22Rv1 (cell line): Measurements from ENCODE around the gene KLF3.
A peak's percentile ranks its signal among the peaks of the same experiment; 100 is the strongest.

Experiments
- H3K27ac ChIP-seq: fragments of 450-650 bp; 2 replicates; pipeline ENCODE4 v1.5.1; 2017
- ZFX ChIP-seq: fragments of 450-650 bp; IDR thresholded peaks from 2 replicates; pipeline ENCODE4 v1.6.1; 2017; ENCODE audit warnings: antibody characterized with exemption, borderline replicate concordance
- TF ChIP-seq, protein P1 (sequence below): fragments of 450-650 bp; IDR thresholded peaks from 2 replicates; pipeline ENCODE4 v1.5.1; 2017; ENCODE audit warnings: mild to moderate bottlenecking

The KLF3 gene

DNA sequence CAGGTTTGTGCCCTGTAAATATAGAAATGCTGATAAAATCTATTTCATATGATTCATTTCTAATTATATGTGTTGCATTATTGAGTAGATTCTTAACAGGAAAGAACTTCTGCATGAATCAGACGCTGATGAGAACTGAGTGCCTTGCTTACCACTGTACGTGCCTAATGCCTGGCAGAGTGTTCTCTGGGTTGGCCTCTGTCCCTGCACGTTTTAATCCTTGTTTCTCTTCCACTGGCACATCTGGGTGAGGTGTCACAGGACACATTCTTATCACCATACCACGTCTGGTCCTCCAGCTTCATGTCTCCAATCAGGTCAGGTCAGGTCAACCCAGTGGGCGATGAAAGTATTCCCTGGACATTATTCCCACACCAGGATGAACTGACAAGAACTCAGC lies 53.6 kb downstream of the KLF3 start:
- TF ChIP-seq ZFX = no peak
- TF ChIP-seq, protein P1, sequence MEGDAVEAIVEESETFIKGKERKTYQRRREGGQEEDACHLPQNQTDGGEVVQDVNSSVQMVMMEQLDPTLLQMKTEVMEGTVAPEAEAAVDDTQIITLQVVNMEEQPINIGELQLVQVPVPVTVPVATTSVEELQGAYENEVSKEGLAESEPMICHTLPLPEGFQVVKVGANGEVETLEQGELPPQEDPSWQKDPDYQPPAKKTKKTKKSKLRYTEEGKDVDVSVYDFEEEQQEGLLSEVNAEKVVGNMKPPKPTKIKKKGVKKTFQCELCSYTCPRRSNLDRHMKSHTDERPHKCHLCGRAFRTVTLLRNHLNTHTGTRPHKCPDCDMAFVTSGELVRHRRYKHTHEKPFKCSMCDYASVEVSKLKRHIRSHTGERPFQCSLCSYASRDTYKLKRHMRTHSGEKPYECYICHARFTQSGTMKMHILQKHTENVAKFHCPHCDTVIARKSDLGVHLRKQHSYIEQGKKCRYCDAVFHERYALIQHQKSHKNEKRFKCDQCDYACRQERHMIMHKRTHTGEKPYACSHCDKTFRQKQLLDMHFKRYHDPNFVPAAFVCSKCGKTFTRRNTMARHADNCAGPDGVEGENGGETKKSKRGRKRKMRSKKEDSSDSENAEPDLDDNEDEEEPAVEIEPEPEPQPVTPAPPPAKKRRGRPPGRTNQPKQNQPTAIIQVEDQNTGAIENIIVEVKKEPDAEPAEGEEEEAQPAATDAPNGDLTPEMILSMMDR = no peak
- H3K27ac ChIP-seq = no peak overlapping the region

DNA sequence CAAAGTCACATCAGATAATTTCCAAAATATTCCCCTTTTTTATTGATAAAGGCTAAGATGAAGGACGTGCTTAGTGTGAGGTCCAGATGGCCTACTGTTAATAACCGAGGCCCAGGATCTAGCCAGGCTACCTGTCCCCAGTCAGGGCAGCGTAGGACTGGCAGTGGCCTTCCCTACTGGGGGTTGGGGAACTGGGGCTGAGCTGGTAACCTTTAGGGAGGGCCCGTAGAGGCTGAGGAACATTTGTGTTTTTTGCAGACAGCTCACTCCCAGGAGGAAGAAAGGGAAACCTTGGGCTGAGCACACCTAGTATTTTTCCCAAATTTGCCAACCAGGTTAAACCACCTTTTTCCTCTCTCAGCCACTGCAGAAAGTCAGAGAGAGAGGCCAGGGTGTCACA lies 59.1 kb downstream of the KLF3 start:
- H3K27ac ChIP-seq = no peak overlapping the region
- TF ChIP-seq, protein P1 = no peak
- TF ChIP-seq ZFX = no peak

DNA sequence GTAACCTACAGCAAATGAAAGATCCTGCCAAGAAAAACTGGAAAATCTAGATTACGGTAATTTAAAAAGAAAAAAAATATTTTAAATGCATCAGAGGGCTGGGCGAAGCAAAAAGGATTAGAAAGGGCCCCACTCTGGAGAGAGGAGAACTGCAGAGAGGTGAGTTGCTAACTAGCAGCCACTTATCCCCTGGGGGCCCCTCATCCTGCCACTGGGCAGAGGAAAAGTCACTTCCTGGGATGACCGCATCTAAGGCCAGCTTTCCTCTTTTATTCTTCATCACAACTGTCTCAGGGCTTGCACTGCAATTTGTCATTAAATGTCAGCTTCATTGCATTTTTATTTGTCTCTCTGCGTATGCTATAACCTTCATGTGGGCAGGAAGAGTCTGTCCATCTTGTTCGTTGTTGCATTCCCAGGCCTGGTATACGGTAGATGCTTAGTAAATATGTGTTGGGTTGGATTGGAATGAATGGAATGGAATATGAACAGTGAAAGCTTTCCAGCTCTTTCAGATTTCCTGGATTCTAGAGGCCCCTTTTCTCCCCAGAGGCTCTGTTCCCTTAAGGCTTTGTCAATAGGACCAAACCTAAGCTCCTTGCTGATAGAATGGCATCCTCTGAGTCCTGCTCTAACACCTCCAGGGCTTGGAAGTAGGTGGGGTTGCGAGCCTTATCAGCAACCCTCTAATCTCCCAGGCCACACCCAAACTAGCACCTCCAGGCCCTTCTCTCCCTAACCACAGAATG lies 59.9 kb downstream of the KLF3 start:
- H3K27ac ChIP-seq = no peak overlapping the region

DNA sequence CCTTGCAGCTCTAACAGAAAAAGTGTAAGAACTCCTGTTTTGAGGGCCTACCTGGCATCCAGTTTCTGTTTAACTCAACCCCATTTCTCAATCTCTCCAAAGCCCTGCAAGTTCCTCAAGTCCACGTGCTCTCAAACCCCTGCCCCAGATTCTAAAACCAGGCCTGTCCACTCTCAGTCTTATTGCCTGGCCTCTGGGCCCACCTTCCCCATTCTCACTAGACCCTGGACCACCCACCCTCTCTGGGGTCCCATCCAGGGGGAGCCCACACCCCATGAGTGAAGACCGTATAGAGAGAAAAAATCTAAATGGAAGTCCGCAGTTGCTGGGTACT lies 60.4 kb downstream of the KLF3 start:
- no peak overlapping the region for H3K27ac ChIP-seq
- no peak for TF ChIP-seq ZFX
- TF ChIP-seq, protein P1 = no peak

More for the DNA sequence above, 59.9 kb downstream of the KLF3 start:
- no peak for TF ChIP-seq ZFX
- TF ChIP-seq, protein P1 = no peak

DNA sequence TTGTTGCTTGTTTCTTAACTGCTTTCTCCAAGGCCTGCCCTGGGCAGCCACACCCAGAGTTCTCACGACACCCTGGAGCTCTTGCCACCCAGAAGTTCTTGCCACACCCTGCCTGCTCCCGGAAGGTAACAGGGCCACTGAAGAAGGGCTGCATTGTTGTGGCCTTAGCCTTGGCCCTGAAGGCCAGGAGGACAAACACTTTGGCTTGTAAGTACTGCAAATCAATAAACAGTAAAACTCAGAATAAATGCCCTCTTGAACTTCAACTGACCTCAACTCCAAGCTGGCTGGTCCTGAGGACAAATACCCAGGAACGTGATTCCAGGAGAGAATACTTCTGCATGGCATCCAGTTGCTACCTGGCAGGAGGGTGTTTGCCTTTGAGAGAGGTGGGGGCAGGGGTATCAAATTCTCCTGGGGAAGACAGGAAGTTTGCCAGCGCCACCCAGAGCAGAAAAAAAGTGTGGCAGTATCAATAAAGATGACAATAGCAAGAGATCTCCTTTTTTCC lies 64.7 kb downstream of the KLF3 start:
- H3K27ac ChIP-seq = no peak overlapping the region
- TF ChIP-seq, protein P1 = peak; percentile 47
- TF ChIP-seq ZFX = no peak

DNA sequence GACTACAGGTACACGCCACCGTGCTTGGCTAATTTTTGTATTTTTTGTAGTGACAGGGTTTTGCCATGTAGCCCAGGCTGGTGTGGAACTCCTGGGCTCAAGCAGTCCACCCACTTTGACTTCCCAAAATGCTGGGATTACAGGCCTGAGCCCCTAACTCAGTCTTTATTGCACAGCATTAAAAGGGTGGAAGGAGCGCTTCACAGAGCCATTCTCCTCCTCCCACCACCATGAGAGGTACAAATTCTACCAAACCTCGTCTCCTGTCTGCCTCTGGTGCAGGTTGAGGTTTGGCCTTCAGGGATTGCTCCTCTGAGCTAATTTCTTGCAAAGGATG lies 66.5 kb downstream of the KLF3 start:
- TF ChIP-seq ZFX = no peak
- TF ChIP-seq, protein P1 = no peak
- no peak overlapping the region for H3K27ac ChIP-seq

DNA sequence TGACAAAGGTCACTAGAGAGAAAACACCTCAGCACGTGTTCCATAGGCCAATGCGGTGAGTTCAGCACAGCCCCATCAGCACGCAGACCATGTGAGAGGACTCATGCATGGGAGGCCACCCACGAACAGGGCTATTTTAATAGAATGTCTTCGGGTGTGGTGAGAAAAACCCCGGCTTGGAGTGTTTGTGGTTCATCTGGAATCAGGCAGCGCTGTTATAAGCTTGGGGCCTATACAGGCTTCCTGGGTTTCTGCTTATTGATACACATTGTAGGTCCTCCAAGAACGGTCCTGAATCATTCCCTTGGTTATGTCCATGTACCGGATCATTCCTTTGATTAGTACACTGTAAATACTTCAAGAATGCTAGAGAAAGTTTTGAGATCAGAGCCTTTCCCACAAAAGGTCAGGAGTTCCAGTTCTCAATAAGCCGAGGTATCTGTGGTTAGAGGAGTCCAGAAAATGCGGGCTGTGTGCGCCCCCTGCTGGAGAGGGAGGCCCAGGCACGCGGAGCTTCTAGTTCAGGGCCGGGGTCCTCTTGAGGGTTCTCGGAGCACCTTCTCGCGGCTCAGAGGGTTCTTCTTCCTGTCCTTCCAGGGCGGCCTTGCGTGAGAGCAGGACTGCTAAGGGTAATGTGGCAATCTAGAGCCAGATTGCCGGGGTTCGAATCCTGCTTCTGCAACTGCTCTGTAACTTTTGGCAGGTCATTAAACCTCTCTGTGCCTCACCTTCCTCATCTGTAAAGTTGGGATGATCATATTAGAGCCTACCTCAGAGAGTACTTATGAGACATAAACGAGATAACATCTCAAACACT lies 67.0 kb downstream of the KLF3 start:
- no peak overlapping the region for H3K27ac ChIP-seq
- TF ChIP-seq ZFX = no peak
- TF ChIP-seq, protein P1 = peak; percentile 93
